ENCODE data around the gene UHRF1. TPM values are rescaled to one million over a fixed set of nuclear protein-coding genes. Genes with fewer than 3 reads are reported as not detected.

The UHRF1 gene
- total RNA-seq, 4 donors from 2014 or later, result 0.46 to 21.8 (median 0.77) TPM; not detected in 1

DNA sequence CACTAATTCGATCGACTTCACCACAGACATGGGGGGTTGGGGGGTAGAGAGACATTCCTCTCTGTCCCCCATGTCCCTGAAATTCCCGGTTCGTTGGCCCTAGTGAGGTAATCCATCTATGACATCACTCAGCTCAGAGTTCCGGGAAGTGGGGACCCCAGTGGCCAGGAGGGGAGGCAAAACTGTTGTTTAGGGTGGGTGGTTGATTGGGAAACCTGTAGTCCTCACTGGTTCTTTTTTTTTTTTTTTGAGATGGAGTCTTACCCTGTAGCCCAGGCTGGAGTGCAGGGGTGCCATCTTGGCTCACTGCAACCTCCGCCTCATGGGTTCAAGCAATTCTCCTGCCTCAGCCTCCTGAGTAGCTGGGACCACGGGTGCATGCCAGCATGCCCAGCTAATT, 6.5 kb upstream of the UHRF1 start, which contains the start of gene ARRDC5:
Gene ARRDC5 (minus strand): TSS at position 101 of the 400 bp plus-strand sequence. CDS start 71 bp downstream, at position 30.
- Histone ChIP-seq H3K27me3 (no peaks in the 10 kb centered on the region), H3K36me3 (no peaks in the 10 kb centered on the region), H3K4me3 (no peak within 1 kb of the TSS), H3K4me1 (no peaks in the 10 kb centered on the region), H3K27ac (no peak within 1 kb of the TSS), H3K9me3 (no peaks in the 10 kb centered on the region)
- TF ChIP-seq, protein P1, sequence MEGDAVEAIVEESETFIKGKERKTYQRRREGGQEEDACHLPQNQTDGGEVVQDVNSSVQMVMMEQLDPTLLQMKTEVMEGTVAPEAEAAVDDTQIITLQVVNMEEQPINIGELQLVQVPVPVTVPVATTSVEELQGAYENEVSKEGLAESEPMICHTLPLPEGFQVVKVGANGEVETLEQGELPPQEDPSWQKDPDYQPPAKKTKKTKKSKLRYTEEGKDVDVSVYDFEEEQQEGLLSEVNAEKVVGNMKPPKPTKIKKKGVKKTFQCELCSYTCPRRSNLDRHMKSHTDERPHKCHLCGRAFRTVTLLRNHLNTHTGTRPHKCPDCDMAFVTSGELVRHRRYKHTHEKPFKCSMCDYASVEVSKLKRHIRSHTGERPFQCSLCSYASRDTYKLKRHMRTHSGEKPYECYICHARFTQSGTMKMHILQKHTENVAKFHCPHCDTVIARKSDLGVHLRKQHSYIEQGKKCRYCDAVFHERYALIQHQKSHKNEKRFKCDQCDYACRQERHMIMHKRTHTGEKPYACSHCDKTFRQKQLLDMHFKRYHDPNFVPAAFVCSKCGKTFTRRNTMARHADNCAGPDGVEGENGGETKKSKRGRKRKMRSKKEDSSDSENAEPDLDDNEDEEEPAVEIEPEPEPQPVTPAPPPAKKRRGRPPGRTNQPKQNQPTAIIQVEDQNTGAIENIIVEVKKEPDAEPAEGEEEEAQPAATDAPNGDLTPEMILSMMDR (IDR thresholded peaks at IDR 0.05), result no peak
- intact Hi-C loops (cut with DNase I; ENCODE audit: low total_unique reads), result no loop called here
- DNase-seq, result no peak

DNA sequence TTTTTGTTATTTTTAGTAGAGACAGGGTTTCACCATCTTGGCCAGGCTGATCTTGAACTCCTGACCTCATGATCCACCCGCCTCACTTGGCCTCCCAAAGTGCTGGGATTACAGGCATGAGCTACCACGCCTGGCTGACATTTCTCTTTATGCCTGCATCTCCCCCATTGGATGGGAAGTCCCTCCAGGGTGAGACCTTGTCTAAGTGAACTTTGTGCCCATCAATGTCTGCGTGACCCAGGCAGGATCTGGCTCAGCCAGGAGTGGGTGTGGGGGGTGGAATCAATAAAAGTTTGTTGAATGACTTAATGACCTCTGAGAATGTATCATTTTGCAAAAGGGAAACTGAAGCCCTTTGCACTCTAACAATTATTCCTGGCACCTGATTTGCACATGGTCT, 4.8 kb upstream of the UHRF1 start:
- no peak overlapping the region for H3K4me3 ChIP-seq
- no peak for TF ChIP-seq POLR2A (IDR thresholded peaks at IDR 0.05)
- TF ChIP-seq, protein P1 (IDR thresholded peaks at IDR 0.05), result no peak
- H3K27me3 ChIP-seq, result peaks cover 0 to 4% of the 10 kb centered on the region in 2 donors
- H3K4me1 ChIP-seq, result peaks cover 0 to 5% of the 10 kb centered on the region in 2 donors
- no peak overlapping the region for H3K27ac ChIP-seq
- no peaks in the 10 kb centered on the region for H3K9me3 ChIP-seq
- no peak for DNase-seq
- no peaks in the 10 kb centered on the region for H3K36me3 ChIP-seq
- intact Hi-C loops (cut with DNase I; ENCODE audit: low total_unique reads), result no loop called here

GRCh38 chr19:4906963-4907362, 2.3 kb upstream of the UHRF1 start:
- TF ChIP-seq POLR2A (IDR thresholded peaks at IDR 0.05), result no peak
- TF ChIP-seq, protein P1 (IDR thresholded peaks at IDR 0.05), result no peak
- H3K9me3 ChIP-seq, result no peaks in the 10 kb centered on the region
- DNase-seq, result no peak
- no peaks in the 10 kb centered on the region for H3K36me3 ChIP-seq
- no peak overlapping the region for H3K4me3 ChIP-seq
- H3K4me1 ChIP-seq, result peaks cover 4 to 22% of the 10 kb centered on the region in 2 donors
- intact Hi-C loops (cut with DNase I; ENCODE audit: low total_unique reads), result no loop called here
- peaks cover 0 to 4% of the 10 kb centered on the region in 2 donors for H3K27me3 ChIP-seq
- H3K27ac ChIP-seq, result no peak overlapping the region

DNA sequence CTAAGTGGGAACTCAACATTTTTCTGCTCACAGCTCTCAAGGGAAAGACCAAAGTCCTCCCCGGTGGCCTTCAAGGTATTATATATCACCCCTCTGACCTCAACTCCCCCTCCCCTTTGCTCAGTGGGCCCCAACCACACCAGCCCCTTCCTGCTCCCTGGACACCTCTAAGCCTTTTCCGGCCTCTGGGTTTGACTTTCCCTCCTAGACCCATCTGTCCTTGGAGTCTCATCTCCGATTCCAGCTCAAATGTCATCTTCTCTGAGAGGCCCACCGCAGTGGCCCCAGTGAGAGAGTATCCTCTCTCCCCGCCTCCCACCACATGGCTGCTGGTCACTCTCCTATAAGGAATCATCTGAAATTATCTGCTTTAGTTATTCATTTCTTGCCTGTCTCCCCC, 941 bp upstream of the UHRF1 start:
- Histone ChIP-seq H3K9me3 (no peaks in the 10 kb centered on the region), H3K27ac (no peak overlapping the region), H3K27me3 (peaks cover 0 to 4% of the 10 kb centered on the region in 2 donors), H3K4me3 (no peak overlapping the region), H3K4me1 (peaks cover 4 to 23% of the 10 kb centered on the region in 2 donors), H3K36me3 (no peaks in the 10 kb centered on the region)
- intact Hi-C loops (cut with DNase I; ENCODE audit: low total_unique reads), result no loop called here
- TF ChIP-seq, protein P1 (IDR thresholded peaks at IDR 0.05), result no peak
- DNase-seq, result no peak

- intact Hi-C loops (cut with DNase I; ENCODE audit: low total_unique reads), result no loop called here
- no peak overlapping the region for H3K4me3 ChIP-seq
These were observed 533 bp upstream of the UHRF1 start for GRCh38 chr19:4908781-4909155.

More at GRCh38 chr19:4908781-4909155, 533 bp upstream of the UHRF1 start:
- TF ChIP-seq POLR2A (IDR thresholded peaks at IDR 0.05), result no peak
- TF ChIP-seq, protein P1 (IDR thresholded peaks at IDR 0.05), result no peak
- DNase-seq, result no peak
- Histone ChIP-seq H3K27ac (no peak overlapping the region), H3K4me1 (peaks cover 4 to 23% of the 10 kb centered on the region in 2 donors), H3K9me3 (no peaks in the 10 kb centered on the region), H3K36me3 (no peaks in the 10 kb centered on the region), H3K27me3 (peaks cover 0 to 4% of the 10 kb centered on the region in 2 donors)
